Measurements from ENCODE around the gene LAYN. TPM values are rescaled to one million over a fixed set of nuclear protein-coding genes. Genes with fewer than 3 reads are reported as not detected.

Gene LAYN
- total RNA-seq, 1 donor from 2014 or later: 12.5 TPM

GRCh38 chr11:111518668-111519067 lies 21.9 kb upstream of the LAYN start:
- DNase-seq (ENCODE audit: low spot score in 2 of 2, unreplicated experiment in 2 of 2): no peak
- Mint-ChIP-seq H3K9me3 (no peaks in the 10 kb centered on the region), H3K27ac (no peak overlapping the region), H3K4me3 (no peak overlapping the region), H3K4me1 (peaks cover 10% of the 10 kb centered on the region), H3K27me3 (ENCODE audit: low read depth) (peaks cover 18% of the 10 kb centered on the region), H3K36me3 (no peaks in the 10 kb centered on the region)
- no peak for TF ChIP-seq CTCF (IDR thresholded peaks at IDR 0.05; ENCODE audit: unreplicated experiment)

GRCh38 chr11:111520560-111520959 lies 20.0 kb upstream of the LAYN start:
- no peak for DNase-seq (ENCODE audit: low spot score in 2 of 2, unreplicated experiment in 2 of 2)
- no peaks in the 10 kb centered on the region for H3K36me3 Mint-ChIP-seq
- no peaks in the 10 kb centered on the region for H3K9me3 Mint-ChIP-seq
- no peak overlapping the region for H3K27ac Mint-ChIP-seq
- no peak overlapping the region for H3K4me3 Mint-ChIP-seq
- H3K27me3 Mint-ChIP-seq (ENCODE audit: low read depth): peaks cover under 1% of the 10 kb centered on the region
- no peak for TF ChIP-seq CTCF (IDR thresholded peaks at IDR 0.05; ENCODE audit: unreplicated experiment)
- H3K4me1 Mint-ChIP-seq: peaks cover 5% of the 10 kb centered on the region

GRCh38 chr11:111521135-111521534 lies 19.4 kb upstream of the LAYN start:
- no peak overlapping the region for H3K27ac Mint-ChIP-seq
- no peaks in the 10 kb centered on the region for H3K27me3 Mint-ChIP-seq (ENCODE audit: low read depth)
- H3K36me3 Mint-ChIP-seq: no peaks in the 10 kb centered on the region
- DNase-seq (ENCODE audit: low spot score in 2 of 2, unreplicated experiment in 2 of 2): no peak
- no peaks in the 10 kb centered on the region for H3K9me3 Mint-ChIP-seq
- H3K4me1 Mint-ChIP-seq: peaks cover 7% of the 10 kb centered on the region
- no peak for TF ChIP-seq CTCF (IDR thresholded peaks at IDR 0.05; ENCODE audit: unreplicated experiment)
- H3K4me3 Mint-ChIP-seq: no peak overlapping the region

- no peak for TF ChIP-seq CTCF (IDR thresholded peaks at IDR 0.05; ENCODE audit: unreplicated experiment)
- no peak overlapping the region for H3K4me3 Mint-ChIP-seq
- no peak for DNase-seq (ENCODE audit: low spot score in 2 of 2, unreplicated experiment in 2 of 2)
- no peaks in the 10 kb centered on the region for H3K36me3 Mint-ChIP-seq
- H3K4me1 Mint-ChIP-seq: peaks cover 16% of the 10 kb centered on the region
- no peaks in the 10 kb centered on the region for H3K27me3 Mint-ChIP-seq (ENCODE audit: low read depth)
- H3K9me3 Mint-ChIP-seq: no peaks in the 10 kb centered on the region
- no peak overlapping the region for H3K27ac Mint-ChIP-seq
Observed at GRCh38 chr11:111522426-111522825, 18.1 kb upstream of the LAYN start.

DNA sequence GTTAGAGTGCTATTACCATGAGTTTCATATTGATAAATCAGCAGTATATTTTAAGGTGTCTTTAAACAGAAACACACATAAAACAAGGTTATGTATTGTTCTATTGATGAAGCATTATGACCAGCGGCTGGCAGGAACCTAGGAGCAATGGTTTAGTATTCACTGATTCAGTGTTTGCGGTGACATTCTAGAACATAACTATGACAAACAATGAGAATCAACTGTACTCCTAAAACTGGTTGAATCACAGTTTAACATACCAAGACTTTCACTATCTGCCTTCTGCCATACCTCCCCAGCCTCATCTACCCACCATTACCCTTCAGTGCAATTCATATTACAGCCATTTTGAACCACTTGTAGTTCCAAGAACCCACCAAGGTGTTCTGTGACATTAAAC lies 17.2 kb upstream of the LAYN start:
- Mint-ChIP-seq H3K36me3 (no peaks in the 10 kb centered on the region), H3K27me3 (ENCODE audit: low read depth) (no peaks in the 10 kb centered on the region), H3K27ac (no peak overlapping the region), H3K4me1 (peaks cover 16% of the 10 kb centered on the region), H3K9me3 (no peaks in the 10 kb centered on the region), H3K4me3 (no peak overlapping the region)
- TF ChIP-seq CTCF (IDR thresholded peaks at IDR 0.05; ENCODE audit: unreplicated experiment): no peak
- DNase-seq (ENCODE audit: low spot score in 2 of 2, unreplicated experiment in 2 of 2): no peak

DNA sequence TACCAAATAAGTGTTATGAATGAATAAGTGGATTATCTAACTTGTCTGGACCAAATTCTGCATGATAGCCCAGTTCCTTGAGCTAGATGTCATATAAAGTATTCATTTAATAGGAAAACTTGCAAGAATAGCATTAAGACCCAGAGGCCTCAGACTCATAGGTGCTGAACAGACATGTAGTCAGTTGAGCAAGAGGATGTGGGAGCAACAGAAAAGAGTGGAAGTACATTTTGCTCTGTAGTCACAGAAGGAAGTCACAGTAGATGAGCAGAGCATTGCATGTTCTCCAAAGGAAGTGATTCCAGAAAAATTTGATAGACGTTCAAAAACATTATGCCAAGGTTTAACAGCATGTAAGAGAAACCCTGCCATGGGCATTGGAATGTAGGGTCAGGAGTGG lies 16.5 kb upstream of the LAYN start:
- no peak for TF ChIP-seq CTCF (IDR thresholded peaks at IDR 0.05; ENCODE audit: unreplicated experiment)
- H3K4me1 Mint-ChIP-seq: peaks cover 16% of the 10 kb centered on the region

More for the DNA sequence above, 16.5 kb upstream of the LAYN start:
- Mint-ChIP-seq H3K4me3 (no peak overlapping the region), H3K36me3 (no peaks in the 10 kb centered on the region), H3K27ac (no peak overlapping the region), H3K9me3 (no peaks in the 10 kb centered on the region), H3K27me3 (ENCODE audit: low read depth) (no peaks in the 10 kb centered on the region)
- DNase-seq (ENCODE audit: low spot score in 2 of 2, unreplicated experiment in 2 of 2): no peak

Data from mesothelial cell of epicardium (in vitro differentiated cells).